ENCODE measurements around the gene TLR3. TPM values are rescaled to one million over a fixed set of nuclear protein-coding genes. Genes with fewer than 3 reads are reported as not detected.

Gene TLR3
- total and polyA plus RNA-seq, 2 of the 8 experiments (the other 6 are each of a cell fraction or from before 2014, with no cell fraction given): 1.00 to 2.6 TPM

GRCh38 chr4:186131935-186132334 lies 63.0 kb downstream of the TLR3 start:
- DNase-seq (ENCODE audit: low read depth in 1 of 2, low spot score in 2 of 2): no peak
- H2BK12ac ChIP-seq (ENCODE audit: low read depth, low read length): no peak overlapping the region
- no peak overlapping the region for H3K14ac ChIP-seq (ENCODE audit: insufficient read length)
- no peaks in the 10 kb centered on the region for H3K79me2 ChIP-seq (ENCODE audit: control insufficient read depth in 1 of 2, insufficient read depth in 2 of 2, low read length in 2 of 2)
- no peaks in the 10 kb centered on the region for H3K79me1 ChIP-seq (ENCODE audit: low read depth, low read length)
- H3K4ac ChIP-seq (replicated peaks; ENCODE audit: insufficient read length, low read depth, low read length): no peak overlapping the region
- no peaks in the 10 kb centered on the region for H3K9me3 ChIP-seq (ENCODE audit: insufficient read depth in 2 of 2, low read depth in 1 of 2, low read length in 1 of 2)
- no peak overlapping the region; a peak in 1 of 4 replicates for H3K4me2 ChIP-seq (ENCODE audit: insufficient read depth in 1 of 2, low read depth in 2 of 2, low read length in 2 of 2)
- WGBS, 2 experiments (ENCODE audit: extremely low coverage in 1 of 2, insufficient coverage in 1 of 2, insufficient read length in 1 of 2, insufficient replicate concordance in 2 of 2, low coverage in 1 of 2, low lambda C conversion rate in 2 of 2, missing lambda C conversion rate in 1 of 2): 80% methylated on average over 2 of the region's 2 CpGs; no CpG with 5 or more reads in 1 of the 2 experiments
- no peak overlapping the region for H3K56ac ChIP-seq (replicated peaks; ENCODE audit: insufficient read length, low read depth, low read length)
- H2AFZ ChIP-seq (ENCODE audit: low read length): no peak overlapping the region
- H3K23me2 ChIP-seq (ENCODE audit: low read depth, low read length): peaks cover 5% of the 10 kb centered on the region; the same call in 1 of the 2 replicates
- H4K20me1 ChIP-seq (replicated peaks in 1 of 2; ENCODE audit: control insufficient read depth in 1 of 2, insufficient read depth in 2 of 2, low read length in 2 of 2): no peaks in the 10 kb centered on the region
- ChIA-PET POLR2A (ENCODE audit: partially characterized antibody) (interaction anchor here (1.1 kb wide), 1 partner anchor 110 kb away, joined by 3 read pairs; no protein-coding TSS in a partner anchor), CTCF (ENCODE audit: partially characterized antibody) (interaction anchor here (0.6 to 4.7 kb wide), 14 partner anchors 10 to 533 kb away, joined by 3 to 26 read pairs (median 4); partner anchors contain the start of gene TLR3)
- H3K9ac ChIP-seq (replicated peaks in 1 of 4; ENCODE audit: extremely low read depth in 1 of 4, low read depth in 3 of 4, low read length in 3 of 4): no peak overlapping the region
- H4K8ac ChIP-seq (ENCODE audit: extremely low read depth, insufficient read depth, low read length): no peak overlapping the region
- no peak overlapping the region for H2AK5ac ChIP-seq (ENCODE audit: low read depth, low read length)
- H3K27me3 ChIP-seq (replicated peaks in 1 of 4; ENCODE audit: control insufficient read depth in 3 of 4, extremely low read depth in 1 of 4, insufficient read depth in 3 of 4, low read length in 3 of 4): no peaks in the 10 kb centered on the region
- H2BK15ac ChIP-seq (ENCODE audit: low read length): no peak overlapping the region
- H3K18ac ChIP-seq (ENCODE audit: extremely low read depth, low read length): no peak overlapping the region
- no peak for FAIRE-seq
- no peak overlapping the region for H3K23ac ChIP-seq (ENCODE audit: insufficient read length)
- no peak overlapping the region for H4K91ac ChIP-seq (replicated peaks; ENCODE audit: insufficient read length, low read length)
- no peak overlapping the region for H3K4me3 ChIP-seq (ENCODE audit: extremely low read depth in 1 of 4, insufficient read depth in 2 of 4, low read depth in 3 of 4, low read length in 4 of 4)
- H2BK5ac ChIP-seq (ENCODE audit: low read depth, low read length): no peak overlapping the region
- H4K5ac ChIP-seq (ENCODE audit: insufficient read length, low read depth, low read length): no peak overlapping the region
- H2BK120ac ChIP-seq (replicated peaks; ENCODE audit: low read depth, low read length): no peak overlapping the region
- H3K36me3 ChIP-seq (ENCODE audit: control insufficient read depth in 2 of 4, insufficient read depth in 4 of 4, low read length in 3 of 4): no peaks in the 10 kb centered on the region
- no peak overlapping the region for H3K27ac ChIP-seq (ENCODE audit: low read depth, low read length)
- peaks cover 4 to 12% (median 8%) of the 10 kb centered on the region in 4 experiments; a peak in 6 of 7 replicates for H3K4me1 ChIP-seq (replicated peaks in 1 of 4; ENCODE audit: control insufficient read depth in 3 of 4, insufficient read depth in 4 of 4, low read length in 3 of 4)
- no peak overlapping the region for H2BK20ac ChIP-seq (ENCODE audit: low read length)
- no peak for TF ChIP-seq JUN (IDR thresholded peaks at IDR 0.05; ENCODE audit: low read depth, low read length)
- TF ChIP-seq EGR1 (IDR thresholded peaks at IDR 0.05; ENCODE audit: borderline replicate concordance, low read depth, low read length): no peak
- TF ChIP-seq MAX (IDR thresholded peaks at IDR 0.05): no peak
- TF ChIP-seq ZNF274 (IDR thresholded peaks at IDR 0.05; ENCODE audit: borderline replicate concordance, extremely low read depth, low read length): no peak
- TF ChIP-seq CTCF (IDR thresholded peaks at IDR 0.05; ENCODE audit: control extremely low read depth in 1 of 3, insufficient read depth in 1 of 3, low read depth in 1 of 3, low read length in 3 of 3): no peak
- TF ChIP-seq ATF2 (IDR thresholded peaks at IDR 0.05; ENCODE audit: low read length): no peak
- TF ChIP-seq YY1 (IDR thresholded peaks at IDR 0.05; ENCODE audit: low read depth, low read length): no peak
- TF ChIP-seq RXRA (IDR thresholded peaks at IDR 0.05; ENCODE audit: insufficient read depth, low read depth, low read length): no peak
- TF ChIP-seq HDAC2 (IDR thresholded peaks at IDR 0.05; ENCODE audit: borderline replicate concordance in 1 of 2, low read depth in 2 of 2, low read length in 2 of 2): no peak
